Erythroblast (primary cell): ENCODE data around the gene KLF9.

Experiments
- GATA1 ChIP-seq: IDR thresholded peaks from 2 replicates; pipeline ENCODE4 v1.6.1; 2011; ENCODE audit warnings: low read depth, mild to moderate bottlenecking, control low read depth, low read length, moderate library complexity
- POLR2A ChIP-seq: IDR thresholded peaks from 2 replicates; pipeline ENCODE4 v1.6.1; 2011; ENCODE audit warnings: mild to moderate bottlenecking, low read length

DNA sequence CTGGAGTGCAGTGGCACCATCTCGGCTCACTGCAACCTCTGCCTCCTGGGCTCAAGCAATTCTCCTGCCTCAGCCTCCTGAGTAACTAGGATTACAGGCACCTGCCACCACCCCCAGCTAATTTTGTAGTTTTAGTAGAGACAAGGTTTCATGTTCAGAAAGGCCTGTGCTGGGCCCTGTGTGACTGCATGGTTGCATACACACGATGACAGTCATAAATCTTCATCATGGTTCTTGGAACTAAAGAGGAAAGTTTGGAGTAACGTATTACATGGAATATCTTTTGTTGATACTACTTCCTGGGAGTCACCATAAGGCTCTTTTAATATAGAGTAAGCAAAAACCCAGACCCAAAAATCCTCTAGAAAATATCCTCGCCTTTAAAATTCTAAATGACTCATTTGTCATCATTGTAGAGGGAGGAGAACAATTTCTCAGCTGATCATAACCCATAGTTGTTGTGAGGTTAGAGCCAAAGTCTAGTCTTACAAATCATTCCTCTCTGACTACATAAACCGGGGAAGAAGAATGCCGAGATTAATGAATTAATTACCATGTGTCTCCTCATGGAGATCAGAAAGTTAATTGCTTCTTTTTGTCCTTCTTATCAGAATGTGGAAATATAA is 47.0 kb downstream of the KLF9 start:
- TF ChIP-seq POLR2A, result no peak
- no peak for TF ChIP-seq GATA1
